HG02973 (cell line): Measurements from ENCODE around the gene DDX54.
"Not testable (repeated sequence)": the region's sequence is repeated elsewhere in the genome, so short reads cannot be mapped to it uniquely, and the experiment has no call there.

Experiments used
- ATAC-seq: cut with Tn5 transposase; IDR thresholded peaks from one replicate; pipeline ENCODE4 v1.9.1; 2021; ENCODE audit warnings: moderate library complexity; ENCODE audit not compliant: unreplicated experiment

The DDX54 gene

GRCh38 chr12:113221181-113221996, 36.1 kb upstream of the DDX54 start, which contains the start of gene TPCN1:
TPCN1 (plus strand) TSS chr12:113221464; CDS start chr12:113226853, 5,389 bp downstream.
- peak; percentile 90 for ATAC-seq

- ATAC-seq, result no peak
Observed at GRCh38 chr12:113220593-113221180, 35.4 kb upstream of the DDX54 start.

DNA sequence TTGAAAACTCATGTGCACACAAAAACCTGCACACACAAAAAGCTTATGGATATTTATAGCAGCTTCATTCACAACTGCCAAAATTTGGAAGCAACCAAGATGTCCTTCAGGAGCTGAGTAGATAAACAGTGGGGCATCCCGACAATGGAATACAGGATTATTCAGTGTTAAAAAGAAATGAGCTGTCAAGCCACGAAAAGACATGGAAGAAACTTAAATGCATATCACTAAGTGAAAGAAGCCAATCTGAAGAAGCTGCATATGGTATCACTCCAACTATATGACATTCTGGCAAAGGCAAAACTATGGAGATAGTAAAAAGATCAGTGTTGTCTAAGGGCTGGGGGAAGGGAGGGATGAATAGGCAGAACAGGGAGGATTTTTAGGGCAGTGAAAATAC, 30.7 kb upstream of the DDX54 start:
- no peak for ATAC-seq

GRCh38 chr12:113214895-113215400, 29.7 kb upstream of the DDX54 start:
- no peak for ATAC-seq

- no peak for ATAC-seq
Observed at GRCh38 chr12:113211160-113211559, 25.9 kb upstream of the DDX54 start.

DNA sequence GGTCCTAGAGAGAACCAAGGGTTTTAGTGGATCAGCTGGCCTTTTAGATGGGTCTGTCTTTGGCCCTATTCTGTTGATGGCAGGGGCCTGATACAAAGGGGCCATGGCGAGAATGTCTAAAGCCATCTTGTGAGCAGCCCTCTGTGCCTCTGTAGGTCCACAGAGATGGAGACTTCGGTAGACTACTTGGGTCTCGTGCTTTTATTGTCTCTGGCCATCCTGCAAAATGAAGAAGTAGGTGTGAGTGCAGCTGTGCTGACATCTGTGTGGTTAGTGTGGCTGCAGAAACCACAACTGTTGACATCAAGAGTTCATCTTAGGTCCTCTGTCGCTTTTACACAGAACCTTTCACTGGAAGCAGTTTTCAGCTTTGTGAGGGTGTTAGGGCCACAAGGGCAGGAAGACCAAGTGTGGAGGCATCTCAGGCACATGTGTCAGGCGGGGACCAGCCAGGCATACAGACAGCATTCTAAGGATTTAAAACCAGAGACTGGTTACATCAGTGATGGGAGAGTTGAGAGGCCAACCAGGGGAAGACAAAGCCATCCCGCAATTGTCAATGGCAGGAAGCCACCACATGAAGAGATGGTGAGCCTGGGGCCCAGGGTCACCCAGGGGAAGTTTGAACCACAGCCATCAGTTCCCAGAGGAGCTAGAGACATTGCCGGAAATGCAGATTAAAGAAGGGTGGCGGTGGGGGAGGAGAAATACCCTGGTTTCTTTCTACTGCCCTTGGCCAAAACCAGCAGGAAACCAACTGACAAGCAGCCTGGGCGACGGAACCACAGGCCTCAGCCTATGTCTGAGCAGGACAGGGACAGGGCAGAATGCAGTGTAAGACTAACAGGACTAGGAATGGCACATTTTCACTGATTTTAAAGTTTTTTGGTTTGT, 23.0 kb upstream of the DDX54 start:
- peak; percentile 70 for ATAC-seq

DNA sequence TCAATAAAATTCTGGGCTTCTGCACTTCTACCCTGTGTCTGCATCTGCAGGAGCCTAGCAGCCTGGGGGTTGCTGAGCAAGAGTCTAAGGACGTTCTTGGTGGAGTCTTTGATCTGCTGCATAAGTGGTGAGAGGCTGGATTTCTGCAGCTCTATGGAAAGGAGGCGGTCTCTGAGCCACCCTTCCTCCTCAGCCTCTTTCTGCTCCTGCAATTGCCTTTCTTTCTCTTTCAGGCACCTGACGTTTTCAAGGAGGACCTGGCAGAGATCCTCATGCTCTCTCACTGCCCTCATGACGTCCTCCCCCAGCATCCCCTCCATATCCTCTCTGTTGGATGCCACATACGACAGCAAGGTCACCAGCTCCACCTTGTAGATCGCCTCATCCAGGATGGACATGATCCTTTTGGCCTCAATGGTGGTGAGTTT, 22.3 kb upstream of the DDX54 start:
- no peak for ATAC-seq

GRCh38 chr12:113206802-113207201, 21.5 kb upstream of the DDX54 start:
- ATAC-seq, result not testable (repeated sequence)

GRCh38 chr12:113204804-113205203, 19.5 kb upstream of the DDX54 start:
- ATAC-seq, result no peak

- no peak for ATAC-seq
Observed at GRCh38 chr12:113203852-113204760, 18.8 kb upstream of the DDX54 start.

GRCh38 chr12:113202300-113203075, 17.2 kb upstream of the DDX54 start:
- no peak for ATAC-seq

DNA sequence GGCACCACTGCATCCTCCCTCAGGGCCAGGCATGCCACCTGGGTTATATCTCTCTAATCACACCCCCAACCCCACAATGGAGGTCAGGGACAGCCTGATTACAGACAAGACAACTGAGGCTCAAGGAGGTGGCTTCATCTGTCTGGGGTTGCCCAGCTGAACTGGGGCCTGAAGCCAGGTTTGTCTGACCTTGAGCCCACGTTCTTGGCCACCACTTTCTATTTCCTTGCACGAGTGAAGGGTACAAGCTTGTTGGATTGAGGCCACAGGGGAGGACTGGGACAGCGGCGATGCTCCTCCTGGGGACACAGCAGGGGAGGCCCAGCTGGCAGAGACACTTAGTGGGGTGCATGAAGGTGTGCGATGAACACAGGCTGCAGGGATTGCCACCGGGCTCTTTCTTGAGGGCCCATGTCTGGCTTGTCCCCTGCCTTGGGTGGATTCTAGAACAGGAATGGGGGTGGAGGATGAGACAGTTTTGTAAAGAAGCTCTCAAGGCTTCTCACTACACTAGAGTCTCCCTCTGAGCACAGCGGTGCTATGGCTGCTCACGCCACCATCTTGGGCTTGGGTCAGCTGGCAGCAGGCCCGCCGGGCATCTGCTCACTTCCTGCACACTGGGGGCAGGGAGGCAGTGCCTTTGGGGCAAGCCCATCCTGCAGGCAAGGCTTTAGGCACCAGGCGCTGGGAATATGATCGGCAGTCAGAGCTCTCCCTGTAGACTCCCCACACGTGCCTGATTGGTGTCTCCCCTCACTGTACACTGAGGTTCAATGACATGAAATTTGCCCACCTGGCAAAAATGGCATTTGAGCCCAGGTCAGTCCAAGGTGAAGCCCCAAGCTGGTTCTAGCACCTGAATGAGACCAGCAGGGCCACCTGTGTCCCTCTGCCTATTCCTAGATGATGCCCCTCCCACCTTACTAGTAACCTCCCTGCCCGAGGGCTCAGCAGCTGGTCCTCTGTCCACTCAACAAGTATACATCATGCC, 16.2 kb upstream of the DDX54 start:
- ATAC-seq, result no peak

DNA sequence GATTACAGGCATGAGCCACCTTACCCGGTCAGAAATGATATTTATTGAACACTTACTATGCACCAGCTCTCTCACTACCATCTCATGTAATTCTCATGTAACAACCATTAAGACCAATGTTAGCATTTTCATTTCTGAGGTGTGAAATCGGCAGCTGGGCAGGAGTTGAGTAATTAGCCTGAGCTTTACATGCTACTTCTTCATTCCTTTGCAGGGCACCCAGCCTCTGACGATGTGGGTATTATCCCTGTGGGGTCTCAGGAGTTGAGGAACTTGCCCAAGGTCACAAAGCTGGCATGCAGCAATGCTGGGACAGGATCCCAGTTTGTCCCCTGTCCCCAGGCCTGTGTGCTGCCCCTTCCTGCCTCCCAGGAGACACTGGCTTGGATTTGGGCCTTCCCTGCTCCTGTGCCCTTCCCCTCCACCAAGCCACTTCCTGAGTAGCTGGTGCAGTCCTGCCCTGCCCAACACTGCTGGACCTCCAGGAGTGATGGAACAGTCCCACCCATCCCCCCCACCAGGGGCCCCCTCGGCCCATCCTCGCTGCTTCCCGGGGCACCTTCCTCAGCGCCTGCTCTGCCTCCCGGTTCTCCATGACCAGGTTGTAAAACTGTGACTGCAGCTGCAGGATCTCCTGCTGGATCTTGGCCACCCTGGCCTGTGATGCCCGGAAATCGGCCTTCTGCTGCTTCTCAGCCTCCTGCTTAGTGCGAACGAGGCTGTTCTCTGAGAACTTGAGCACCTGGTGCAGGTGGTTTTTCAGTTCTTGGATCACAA, 14.9 kb upstream of the DDX54 start:
- no peak for ATAC-seq

- no peak for ATAC-seq
Observed at GRCh38 chr12:113198296-113198695, 13.0 kb upstream of the DDX54 start.

- no peak for ATAC-seq
Observed at GRCh38 chr12:113197518-113198077, 12.3 kb upstream of the DDX54 start.

- peak; percentile 87 for ATAC-seq
Observed at GRCh38 chr12:113196990-113197389, 11.7 kb upstream of the DDX54 start.

DNA sequence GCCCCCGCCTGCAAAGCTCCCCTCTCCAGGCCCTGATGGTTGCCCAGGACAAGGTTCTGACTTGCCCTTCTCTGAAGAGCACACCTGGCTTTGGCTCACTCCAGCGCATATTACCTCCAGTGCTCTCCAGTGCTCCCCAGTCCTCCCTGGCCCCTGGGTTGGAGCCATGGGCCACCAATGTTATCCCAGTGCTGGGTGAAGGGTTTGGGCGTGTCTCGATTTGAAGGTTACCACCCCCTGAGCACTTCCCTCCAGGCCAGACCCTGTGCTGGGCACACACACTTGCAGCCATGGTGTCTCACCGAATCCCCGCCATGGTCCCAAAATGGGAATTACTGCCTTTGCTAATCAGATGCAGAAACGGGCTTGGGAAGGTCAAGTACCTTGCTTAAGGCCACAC, 11.3 kb upstream of the DDX54 start:
- ATAC-seq, result no peak
